HepG2 (cell line): ENCODE measurements around the gene TMEM79. TPM values are rescaled to one million over a fixed set of nuclear protein-coding genes. Genes with fewer than 3 reads are reported as not detected.

Source experiments
- HNF4A ChIP-seq: sonication (generic); formaldehyde crosslinking; IDR thresholded peaks from 2 replicates; pipeline ENCODE4 v1.4.0; 2020; ENCODE audit warnings: missing genetic modification reagents
- KDM5A ChIP-seq: fragments of 200-600 bp; sonication (generic); IDR thresholded peaks from 2 replicates; pipeline ENCODE4 v1.7.0; 2018; ENCODE audit warnings: antibody characterized with exemption, mild to moderate bottlenecking, low read length, borderline replicate concordance
- NCOA1 ChIP-seq: sonication (generic); formaldehyde crosslinking; IDR thresholded peaks from 2 replicates; pipeline ENCODE4 v1.9.0; 2021; ENCODE audit warnings: missing genetic modification reagents
- NR2F2 ChIP-seq: IDR thresholded peaks from 2 replicates; pipeline ENCODE4 v1.6.1; 2012; ENCODE audit warnings: low read depth, inconsistent platforms, borderline replicate concordance
- RXRB ChIP-seq: IDR thresholded peaks from 2 replicates; pipeline ENCODE4 v1.6.1; 2016; ENCODE audit warnings: borderline replicate concordance, missing genetic modification reagents, missing compliant biosample characterization
- TBX2 ChIP-seq: sonication (generic); formaldehyde crosslinking; IDR thresholded peaks from 2 replicates; pipeline ENCODE4 v1.5.0; 2020; ENCODE audit warnings: missing genetic modification reagents, mild to moderate bottlenecking, borderline replicate concordance
- ZFP82 ChIP-seq: sonication (generic); formaldehyde crosslinking; IDR thresholded peaks from 2 replicates; pipeline ENCODE4 v1.5.1; 2020; ENCODE audit warnings: mild to moderate bottlenecking, missing genetic modification reagents, borderline replicate concordance
- ZMYM2 ChIP-seq: sonication (generic); formaldehyde crosslinking; IDR thresholded peaks from 2 replicates; pipeline ENCODE4 v1.8.0; 2022; ENCODE audit warnings: mild to moderate bottlenecking, missing genetic modification reagents
- ZNF230 ChIP-seq: sonication (generic); formaldehyde crosslinking; IDR thresholded peaks from 2 replicates; pipeline ENCODE4 v1.4.0; 2020; ENCODE audit warnings: mild to moderate bottlenecking, missing genetic modification reagents
- ZNF354B ChIP-seq: sonication (generic); formaldehyde crosslinking; IDR thresholded peaks from 2 replicates; pipeline ENCODE4 v1.8.0; 2022; ENCODE audit warnings: mild to moderate bottlenecking, missing genetic modification reagents
- ZNF598 ChIP-seq: sonication (generic); formaldehyde crosslinking; IDR thresholded peaks from 2 replicates; pipeline ENCODE4 v1.5.1; 2020; ENCODE audit warnings: mild to moderate bottlenecking, missing genetic modification reagents, borderline replicate concordance
- ZNF768 ChIP-seq: sonication (generic); formaldehyde crosslinking; IDR thresholded peaks from 2 replicates; pipeline ENCODE4 v1.4.0; 2020; ENCODE audit warnings: missing genetic modification reagents
- ZSCAN12 ChIP-seq: sonication (generic); formaldehyde crosslinking; IDR thresholded peaks from 2 replicates; pipeline ENCODE4 v1.9.0; 2021; ENCODE audit warnings: mild to moderate bottlenecking, missing genetic modification reagents
- polyA plus RNA-seq, 8 experiments: library from polyadenylated mRNA; depleted of rRNA in 3 of 8; stranded (reverse) in 7 of 8; unstranded in 1 of 8; fragments of >200 nt; fragmentation: Illumina TruSeq in 4 of 8; extraction: Trizol in 4 of 8; gene quantifications; 2 replicates each; pipeline versions ENCODE4 v1.2.1 to v1.2.3, GENCODE V29; 2011 to 2016; ENCODE audit warnings: low read depth in 4 of 8, missing spikeins in 1 of 8, mixed read lengths in 1 of 8; ENCODE audit not compliant: insufficient read depth in 1 of 8
- total RNA-seq, 5 experiments: library from RNA; depleted of rRNA; stranded (reverse); fragments of >200 nt; fragmentation: Illumina TruSeq; extraction: Trizol; gene quantifications; 2 replicates each; pipeline ENCODE4 v1.2.3, GENCODE V29; 2016; ENCODE audit warnings: low read depth in 1 of 5
- TF ChIP-seq, protein P1 (sequence below): sonication (generic); formaldehyde crosslinking; IDR thresholded peaks from 2 replicates; pipeline ENCODE4 v1.5.0; 2020; ENCODE audit warnings: mild to moderate bottlenecking, missing genetic modification reagents, borderline replicate concordance
- TF ChIP-seq, protein P2 (sequence below): sonication (generic); formaldehyde crosslinking; IDR thresholded peaks from 2 replicates; pipeline ENCODE4 v1.4.0; 2020; ENCODE audit warnings: missing genetic modification reagents, mild to moderate bottlenecking, borderline replicate concordance
- TF ChIP-seq, protein P3 (sequence below): sonication (generic); formaldehyde crosslinking; IDR thresholded peaks from 2 replicates; pipeline ENCODE4 v1.5.1; 2020; ENCODE audit warnings: mild to moderate bottlenecking, missing genetic modification reagents

TMEM79 gene
- total and polyA plus RNA-seq, 2 of the 13 experiments (the other 11 are each of a cell fraction or from before 2014, with no cell fraction given), result 1.2 to 1.9 TPM

DNA sequence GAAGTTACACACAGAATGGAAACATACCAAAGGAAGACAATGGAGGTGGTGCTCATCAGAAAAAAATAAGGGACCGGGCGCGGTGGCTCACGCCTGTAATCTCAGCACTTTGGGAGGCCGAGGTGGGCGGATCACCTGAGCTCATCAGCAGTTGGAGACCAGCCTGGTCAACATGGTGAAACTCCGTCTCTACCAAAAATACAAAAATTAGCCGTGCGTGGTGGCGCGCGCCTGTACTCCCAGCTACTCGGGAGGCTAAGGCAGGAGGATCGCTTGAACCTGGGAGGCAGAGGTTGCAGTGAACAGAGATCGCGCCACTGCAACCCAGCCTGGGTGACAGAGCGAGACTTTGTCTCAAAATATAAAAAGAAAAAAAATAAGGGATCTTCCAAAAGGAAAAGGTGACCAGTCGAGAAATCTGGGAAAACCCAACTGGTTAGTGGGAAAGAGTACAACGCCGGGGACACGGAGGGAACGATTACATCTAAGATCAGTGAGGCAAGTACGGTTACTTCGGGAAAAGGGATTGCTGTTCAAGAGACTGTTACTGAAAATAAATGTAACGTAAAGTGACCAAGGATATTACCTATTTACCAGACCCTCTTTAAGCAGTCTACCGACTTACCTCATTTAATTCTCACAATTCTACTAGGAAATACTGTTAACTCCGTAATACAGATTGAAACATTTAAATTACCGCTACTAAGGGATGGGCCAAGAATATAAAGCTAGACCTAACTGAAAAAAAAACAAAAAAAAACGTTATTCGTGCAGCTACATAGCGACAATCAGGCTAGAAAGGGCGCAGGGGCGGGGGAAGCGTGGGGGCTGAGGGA is 53.1 kb downstream of the TMEM79 start (continued):
- TF ChIP-seq, protein P1, sequence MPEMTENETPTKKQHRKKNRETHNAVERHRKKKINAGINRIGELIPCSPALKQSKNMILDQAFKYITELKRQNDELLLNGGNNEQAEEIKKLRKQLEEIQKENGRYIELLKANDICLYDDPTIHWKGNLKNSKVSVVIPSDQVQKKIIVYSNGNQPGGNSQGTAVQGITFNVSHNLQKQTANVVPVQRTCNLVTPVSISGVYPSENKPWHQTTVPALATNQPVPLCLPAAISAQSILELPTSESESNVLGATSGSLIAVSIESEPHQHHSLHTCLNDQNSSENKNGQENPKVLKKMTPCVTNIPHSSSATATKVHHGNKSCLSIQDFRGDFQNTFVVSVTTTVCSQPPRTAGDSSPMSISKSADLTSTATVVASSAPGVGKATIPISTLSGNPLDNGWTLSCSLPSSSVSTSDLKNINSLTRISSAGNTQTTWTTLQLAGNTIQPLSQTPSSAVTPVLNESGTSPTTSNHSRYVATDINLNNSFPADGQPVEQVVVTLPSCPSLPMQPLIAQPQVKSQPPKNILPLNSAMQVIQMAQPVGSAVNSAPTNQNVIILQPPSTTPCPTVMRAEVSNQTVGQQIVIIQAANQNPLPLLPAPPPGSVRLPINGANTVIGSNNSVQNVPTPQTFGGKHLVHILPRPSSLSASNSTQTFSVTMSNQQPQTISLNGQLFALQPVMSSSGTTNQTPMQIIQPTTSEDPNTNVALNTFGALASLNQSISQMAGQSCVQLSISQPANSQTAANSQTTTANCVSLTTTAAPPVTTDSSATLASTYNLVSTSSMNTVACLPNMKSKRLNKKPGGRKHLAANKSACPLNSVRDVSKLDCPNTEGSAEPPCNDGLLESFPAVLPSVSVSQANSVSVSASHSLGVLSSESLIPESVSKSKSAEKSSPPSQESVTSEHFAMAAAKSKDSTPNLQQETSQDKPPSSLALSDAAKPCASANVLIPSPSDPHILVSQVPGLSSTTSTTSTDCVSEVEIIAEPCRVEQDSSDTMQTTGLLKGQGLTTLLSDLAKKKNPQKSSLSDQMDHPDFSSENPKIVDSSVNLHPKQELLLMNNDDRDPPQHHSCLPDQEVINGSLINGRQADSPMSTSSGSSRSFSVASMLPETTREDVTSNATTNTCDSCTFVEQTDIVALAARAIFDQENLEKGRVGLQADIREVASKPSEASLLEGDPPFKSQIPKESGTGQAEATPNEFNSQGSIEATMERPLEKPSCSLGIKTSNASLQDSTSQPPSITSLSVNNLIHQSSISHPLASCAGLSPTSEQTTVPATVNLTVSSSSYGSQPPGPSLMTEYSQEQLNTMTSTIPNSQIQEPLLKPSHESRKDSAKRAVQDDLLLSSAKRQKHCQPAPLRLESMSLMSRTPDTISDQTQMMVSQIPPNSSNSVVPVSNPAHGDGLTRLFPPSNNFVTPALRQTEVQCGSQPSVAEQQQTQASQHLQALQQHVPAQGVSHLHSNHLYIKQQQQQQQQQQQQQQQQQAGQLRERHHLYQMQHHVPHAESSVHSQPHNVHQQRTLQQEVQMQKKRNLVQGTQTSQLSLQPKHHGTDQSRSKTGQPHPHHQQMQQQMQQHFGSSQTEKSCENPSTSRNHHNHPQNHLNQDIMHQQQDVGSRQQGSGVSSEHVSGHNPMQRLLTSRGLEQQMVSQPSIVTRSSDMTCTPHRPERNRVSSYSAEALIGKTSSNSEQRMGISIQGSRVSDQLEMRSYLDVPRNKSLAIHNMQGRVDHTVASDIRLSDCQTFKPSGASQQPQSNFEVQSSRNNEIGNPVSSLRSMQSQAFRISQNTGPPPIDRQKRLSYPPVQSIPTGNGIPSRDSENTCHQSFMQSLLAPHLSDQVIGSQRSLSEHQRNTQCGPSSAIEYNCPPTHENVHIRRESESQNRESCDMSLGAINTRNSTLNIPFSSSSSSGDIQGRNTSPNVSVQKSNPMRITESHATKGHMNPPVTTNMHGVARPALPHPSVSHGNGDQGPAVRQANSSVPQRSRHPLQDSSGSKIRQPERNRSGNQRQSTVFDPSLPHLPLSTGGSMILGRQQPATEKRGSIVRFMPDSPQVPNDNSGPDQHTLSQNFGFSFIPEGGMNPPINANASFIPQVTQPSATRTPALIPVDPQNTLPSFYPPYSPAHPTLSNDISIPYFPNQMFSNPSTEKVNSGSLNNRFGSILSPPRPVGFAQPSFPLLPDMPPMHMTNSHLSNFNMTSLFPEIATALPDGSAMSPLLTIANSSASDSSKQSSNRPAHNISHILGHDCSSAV (CRISPR knock-in tag), result no peak
- no peak for TF ChIP-seq ZNF598 (CRISPR knock-in tag)
- peak; percentile 59; the same call in 1 of the 2 replicates for TF ChIP-seq ZFP82 (CRISPR knock-in tag)
- peak; percentile 85 for TF ChIP-seq ZNF768 (CRISPR knock-in tag)
- TF ChIP-seq, protein P2, sequence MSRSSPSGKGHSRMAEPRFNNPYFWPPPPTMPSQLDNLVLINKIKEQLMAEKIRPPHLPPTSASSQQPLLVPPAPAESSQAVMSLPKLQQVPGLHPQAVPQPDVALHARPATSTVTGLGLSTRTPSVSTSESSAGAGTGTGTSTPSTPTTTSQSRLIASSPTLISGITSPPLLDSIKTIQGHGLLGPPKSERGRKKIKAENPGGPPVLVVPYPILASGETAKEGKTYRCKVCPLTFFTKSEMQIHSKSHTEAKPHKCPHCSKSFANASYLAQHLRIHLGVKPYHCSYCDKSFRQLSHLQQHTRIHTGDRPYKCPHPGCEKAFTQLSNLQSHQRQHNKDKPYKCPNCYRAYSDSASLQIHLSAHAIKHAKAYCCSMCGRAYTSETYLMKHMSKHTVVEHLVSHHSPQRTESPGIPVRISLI (CRISPR knock-in tag), result no peak
- peak; percentile 58; the same call in 1 of the 2 replicates for TF ChIP-seq KDM5A
- no peak for TF ChIP-seq HNF4A (CRISPR knock-in tag)
- TF ChIP-seq NCOA1 (CRISPR knock-in tag), result no peak
- TF ChIP-seq TBX2 (CRISPR knock-in tag), result no peak
- no peak for TF ChIP-seq NR2F2
- TF ChIP-seq ZMYM2 (CRISPR knock-in tag), result peak; percentile 17; the same call in 1 of the 2 replicates
- TF ChIP-seq RXRB (CRISPR knock-in tag), result no peak
- TF ChIP-seq ZSCAN12 (CRISPR knock-in tag), result no peak
- 0 out of 2 replicates have a peak, but pooled peaks have one; percentile 1 for TF ChIP-seq ZNF230
- TF ChIP-seq ZNF354B (CRISPR knock-in tag), result no peak
- TF ChIP-seq, protein P3, sequence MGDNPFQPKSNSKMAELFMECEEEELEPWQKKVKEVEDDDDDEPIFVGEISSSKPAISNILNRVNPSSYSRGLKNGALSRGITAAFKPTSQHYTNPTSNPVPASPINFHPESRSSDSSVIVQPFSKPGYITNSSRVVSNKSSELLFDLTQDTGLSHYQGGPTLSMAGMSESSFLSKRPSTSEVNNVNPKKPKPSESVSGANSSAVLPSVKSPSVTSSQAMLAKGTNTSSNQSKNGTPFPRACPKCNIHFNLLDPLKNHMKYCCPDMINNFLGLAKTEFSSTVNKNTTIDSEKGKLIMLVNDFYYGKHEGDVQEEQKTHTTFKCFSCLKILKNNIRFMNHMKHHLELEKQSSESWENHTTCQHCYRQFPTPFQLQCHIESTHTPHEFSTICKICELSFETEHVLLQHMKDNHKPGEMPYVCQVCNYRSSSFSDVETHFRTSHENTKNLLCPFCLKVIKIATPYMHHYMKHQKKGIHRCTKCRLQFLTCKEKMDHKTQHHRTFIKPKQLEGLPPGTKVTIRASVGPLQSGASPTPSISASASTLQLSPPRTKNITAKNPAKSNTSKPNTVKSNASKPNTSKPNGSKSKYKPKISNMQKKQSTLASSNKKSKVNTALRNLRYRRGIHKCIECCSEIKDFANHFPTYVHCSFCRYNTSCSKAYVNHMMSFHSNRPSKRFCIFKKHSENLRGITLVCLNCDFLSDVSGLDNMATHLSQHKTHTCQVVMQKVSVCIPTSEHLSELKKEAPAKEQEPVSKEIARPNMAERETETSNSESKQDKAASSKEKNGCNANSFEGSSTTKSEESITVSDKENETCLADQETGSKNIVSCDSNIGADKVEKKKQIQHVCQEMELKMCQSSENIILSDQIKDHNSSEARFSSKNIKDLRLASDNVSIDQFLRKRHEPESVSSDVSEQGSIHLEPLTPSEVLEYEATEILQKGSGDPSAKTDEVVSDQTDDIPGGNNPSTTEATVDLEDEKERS (CRISPR knock-in tag), result 0 out of 2 replicates have a peak, but pooled peaks have one; percentile 45
